ENCODE measurements around the gene SP6. TPM values are rescaled to one million over a fixed set of nuclear protein-coding genes. Genes with fewer than 3 reads are reported as not detected.

The SP6 gene
- total and polyA plus RNA-seq, 4 donors: 0.03 to 0.09 (median 0.06) TPM

- Histone ChIP-seq H3K36me3 (ENCODE audit: control insufficient read depth in 4 of 4, insufficient read depth in 3 of 4, low read depth in 1 of 4, low read length in 3 of 4) (peaks cover 13 to 37% (median 25%) of the 10 kb centered on the region in 4 donors), H3K9ac (ENCODE audit: low read depth in 1 of 2, low read length in 2 of 2) (no peak overlapping the region), H3K27ac (ENCODE audit: low read depth in 1 of 2, low read length in 2 of 2) (no peak overlapping the region), H3K4me3 (ENCODE audit: low read depth in 1 of 3, low read length in 3 of 3) (no peak overlapping the region), H3K9me3 (ENCODE audit: control insufficient read depth in 4 of 4, low read length in 3 of 4) (no peaks in the 10 kb centered on the region), H3K4me1 (ENCODE audit: control insufficient read depth in 4 of 4, insufficient read depth in 4 of 4, low read length in 3 of 4) (peaks cover 0 to 19% (median 5%) of the 10 kb centered on the region in 4 donors), H3K27me3 (ENCODE audit: control insufficient read depth in 4 of 4, insufficient read depth in 4 of 4, low read length in 3 of 4) (no peaks in the 10 kb centered on the region)
- TF ChIP-seq EGR1 (IDR thresholded peaks at IDR 0.05; ENCODE audit: low read depth in 2 of 2): no peak
- TF ChIP-seq, protein P1, sequence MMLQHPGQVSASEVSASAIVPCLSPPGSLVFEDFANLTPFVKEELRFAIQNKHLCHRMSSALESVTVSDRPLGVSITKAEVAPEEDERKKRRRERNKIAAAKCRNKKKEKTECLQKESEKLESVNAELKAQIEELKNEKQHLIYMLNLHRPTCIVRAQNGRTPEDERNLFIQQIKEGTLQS (IDR thresholded peaks at IDR 0.05): no peak
- TF ChIP-seq SP1 (IDR thresholded peaks at IDR 0.05): no peak
- TF ChIP-seq HNF4A (conservative IDR thresholded peaks at IDR 0.05): no peak
- TF ChIP-seq, protein P2, sequence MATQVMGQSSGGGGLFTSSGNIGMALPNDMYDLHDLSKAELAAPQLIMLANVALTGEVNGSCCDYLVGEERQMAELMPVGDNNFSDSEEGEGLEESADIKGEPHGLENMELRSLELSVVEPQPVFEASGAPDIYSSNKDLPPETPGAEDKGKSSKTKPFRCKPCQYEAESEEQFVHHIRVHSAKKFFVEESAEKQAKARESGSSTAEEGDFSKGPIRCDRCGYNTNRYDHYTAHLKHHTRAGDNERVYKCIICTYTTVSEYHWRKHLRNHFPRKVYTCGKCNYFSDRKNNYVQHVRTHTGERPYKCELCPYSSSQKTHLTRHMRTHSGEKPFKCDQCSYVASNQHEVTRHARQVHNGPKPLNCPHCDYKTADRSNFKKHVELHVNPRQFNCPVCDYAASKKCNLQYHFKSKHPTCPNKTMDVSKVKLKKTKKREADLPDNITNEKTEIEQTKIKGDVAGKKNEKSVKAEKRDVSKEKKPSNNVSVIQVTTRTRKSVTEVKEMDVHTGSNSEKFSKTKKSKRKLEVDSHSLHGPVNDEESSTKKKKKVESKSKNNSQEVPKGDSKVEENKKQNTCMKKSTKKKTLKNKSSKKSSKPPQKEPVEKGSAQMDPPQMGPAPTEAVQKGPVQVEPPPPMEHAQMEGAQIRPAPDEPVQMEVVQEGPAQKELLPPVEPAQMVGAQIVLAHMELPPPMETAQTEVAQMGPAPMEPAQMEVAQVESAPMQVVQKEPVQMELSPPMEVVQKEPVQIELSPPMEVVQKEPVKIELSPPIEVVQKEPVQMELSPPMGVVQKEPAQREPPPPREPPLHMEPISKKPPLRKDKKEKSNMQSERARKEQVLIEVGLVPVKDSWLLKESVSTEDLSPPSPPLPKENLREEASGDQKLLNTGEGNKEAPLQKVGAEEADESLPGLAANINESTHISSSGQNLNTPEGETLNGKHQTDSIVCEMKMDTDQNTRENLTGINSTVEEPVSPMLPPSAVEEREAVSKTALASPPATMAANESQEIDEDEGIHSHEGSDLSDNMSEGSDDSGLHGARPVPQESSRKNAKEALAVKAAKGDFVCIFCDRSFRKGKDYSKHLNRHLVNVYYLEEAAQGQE (IDR thresholded peaks at IDR 0.05): no peak
- no peak for TF ChIP-seq NR2F2 (IDR thresholded peaks at IDR 0.05)
- no peak for TF ChIP-seq RAD21 (IDR thresholded peaks at IDR 0.05)
- TF ChIP-seq FOXA2 (IDR thresholded peaks at IDR 0.05): no peak
- TF ChIP-seq, protein P3, sequence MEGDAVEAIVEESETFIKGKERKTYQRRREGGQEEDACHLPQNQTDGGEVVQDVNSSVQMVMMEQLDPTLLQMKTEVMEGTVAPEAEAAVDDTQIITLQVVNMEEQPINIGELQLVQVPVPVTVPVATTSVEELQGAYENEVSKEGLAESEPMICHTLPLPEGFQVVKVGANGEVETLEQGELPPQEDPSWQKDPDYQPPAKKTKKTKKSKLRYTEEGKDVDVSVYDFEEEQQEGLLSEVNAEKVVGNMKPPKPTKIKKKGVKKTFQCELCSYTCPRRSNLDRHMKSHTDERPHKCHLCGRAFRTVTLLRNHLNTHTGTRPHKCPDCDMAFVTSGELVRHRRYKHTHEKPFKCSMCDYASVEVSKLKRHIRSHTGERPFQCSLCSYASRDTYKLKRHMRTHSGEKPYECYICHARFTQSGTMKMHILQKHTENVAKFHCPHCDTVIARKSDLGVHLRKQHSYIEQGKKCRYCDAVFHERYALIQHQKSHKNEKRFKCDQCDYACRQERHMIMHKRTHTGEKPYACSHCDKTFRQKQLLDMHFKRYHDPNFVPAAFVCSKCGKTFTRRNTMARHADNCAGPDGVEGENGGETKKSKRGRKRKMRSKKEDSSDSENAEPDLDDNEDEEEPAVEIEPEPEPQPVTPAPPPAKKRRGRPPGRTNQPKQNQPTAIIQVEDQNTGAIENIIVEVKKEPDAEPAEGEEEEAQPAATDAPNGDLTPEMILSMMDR (IDR thresholded peaks at IDR 0.05; ENCODE audit: low read depth, low read length, missing input control): no peak
- TF ChIP-seq, protein P4, sequence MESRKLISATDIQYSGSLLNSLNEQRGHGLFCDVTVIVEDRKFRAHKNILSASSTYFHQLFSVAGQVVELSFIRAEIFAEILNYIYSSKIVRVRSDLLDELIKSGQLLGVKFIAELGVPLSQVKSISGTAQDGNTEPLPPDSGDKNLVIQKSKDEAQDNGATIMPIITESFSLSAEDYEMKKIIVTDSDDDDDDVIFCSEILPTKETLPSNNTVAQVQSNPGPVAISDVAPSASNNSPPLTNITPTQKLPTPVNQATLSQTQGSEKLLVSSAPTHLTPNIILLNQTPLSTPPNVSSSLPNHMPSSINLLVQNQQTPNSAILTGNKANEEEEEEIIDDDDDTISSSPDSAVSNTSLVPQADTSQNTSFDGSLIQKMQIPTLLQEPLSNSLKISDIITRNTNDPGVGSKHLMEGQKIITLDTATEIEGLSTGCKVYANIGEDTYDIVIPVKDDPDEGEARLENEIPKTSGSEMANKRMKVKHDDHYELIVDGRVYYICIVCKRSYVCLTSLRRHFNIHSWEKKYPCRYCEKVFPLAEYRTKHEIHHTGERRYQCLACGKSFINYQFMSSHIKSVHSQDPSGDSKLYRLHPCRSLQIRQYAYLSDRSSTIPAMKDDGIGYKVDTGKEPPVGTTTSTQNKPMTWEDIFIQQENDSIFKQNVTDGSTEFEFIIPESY (IDR thresholded peaks at IDR 0.05): no peak
- no peak for TF ChIP-seq TAF1 (conservative IDR thresholded peaks at IDR 0.05)
- no peak for TF ChIP-seq HNF4G (IDR thresholded peaks at IDR 0.05)
- no peak for TF ChIP-seq FOXA1 (IDR thresholded peaks at IDR 0.05)
- no peak for TF ChIP-seq MAX (IDR thresholded peaks at IDR 0.05)
- no peak for TF ChIP-seq GABPA (IDR thresholded peaks at IDR 0.05 in 1 of 2, conservative IDR thresholded peaks at IDR 0.05 in 1 of 2)
- no peak for TF ChIP-seq RXRA (IDR thresholded peaks at IDR 0.05)
- no peak for TF ChIP-seq JUND (IDR thresholded peaks at IDR 0.05)
- no peak for TF ChIP-seq YY1 (IDR thresholded peaks at IDR 0.05)
- DNase-seq (ENCODE audit: low spot score): no peak
- 94% methylated on average over 4 of the region's 4 CpGs for WGBS
Measured at GRCh38 chr17:47823519-47823918, 27.4 kb downstream of the SP6 start.

All from liver (tissue), 9 donors.